HG03442 (cell line): ENCODE data around the gene COL6A1.

ENCODE experiments used
- ATAC-seq: cut with Tn5 transposase; IDR thresholded peaks from one replicate; pipeline ENCODE4 v1.9.1; 2021; ENCODE audit warnings: mild to moderate bottlenecking, moderate library complexity; ENCODE audit not compliant: unreplicated experiment

The COL6A1 gene

GRCh38 chr21:46023555-46023954 lies 42.0 kb downstream of the COL6A1 start:
- no peak for ATAC-seq

GRCh38 chr21:46024141-46024540 lies 42.6 kb downstream of the COL6A1 start:
- ATAC-seq, result no peak

GRCh38 chr21:46025113-46025770 lies 43.7 kb downstream of the COL6A1 start:
- no peak for ATAC-seq

- no peak for ATAC-seq
Measured at GRCh38 chr21:46027851-46028493, 46.4 kb downstream of the COL6A1 start.

GRCh38 chr21:46028573-46029091 lies 47.1 kb downstream of the COL6A1 start:
- no peak for ATAC-seq

- no peak for ATAC-seq
Measured at GRCh38 chr21:46029186-46029924, 47.8 kb downstream of the COL6A1 start.

GRCh38 chr21:46031484-46031883 lies 49.9 kb downstream of the COL6A1 start:
- ATAC-seq, result no peak

GRCh38 chr21:46032100-46032499 lies 50.5 kb downstream of the COL6A1 start:
- ATAC-seq, result no peak

- ATAC-seq, result no peak
Measured at GRCh38 chr21:46033410-46034400, 52.1 kb downstream of the COL6A1 start.

GRCh38 chr21:46035809-46036695 lies 54.5 kb downstream of the COL6A1 start:
- ATAC-seq, result no peak

- ATAC-seq, result no peak
Measured at GRCh38 chr21:46036696-46037330, 55.2 kb downstream of the COL6A1 start.

- no peak for ATAC-seq
Measured at GRCh38 chr21:46037331-46038325, 56.1 kb downstream of the COL6A1 start.

GRCh38 chr21:46038341-46038829 lies 56.8 kb downstream of the COL6A1 start:
- no peak for ATAC-seq

GRCh38 chr21:46038871-46039397 lies 57.4 kb downstream of the COL6A1 start:
- no peak for ATAC-seq

- ATAC-seq, result no peak
Measured at GRCh38 chr21:46039891-46040660, 58.5 kb downstream of the COL6A1 start.

- ATAC-seq, result no peak
Measured at GRCh38 chr21:46040707-46041106, 59.1 kb downstream of the COL6A1 start.

- ATAC-seq, result no peak
Measured at GRCh38 chr21:46041183-46041582, 59.6 kb downstream of the COL6A1 start.
